Heart right ventricle (tissue), 16 donors: ENCODE data around the gene HOXB2. TPM values are rescaled to one million over a fixed set of nuclear protein-coding genes. Genes with fewer than 3 reads are reported as not detected.

Experiments
- ATAC-seq, 8 donors: fragments of 200-7000 bp; cut with Tn5 transposase; one replicate each; pipeline ENCODE4 v1.9.1; 2020; ENCODE audit warnings: mild to moderate bottlenecking in 8 of 8, moderate library complexity in 8 of 8, moderate number of reproducible peaks in 1 of 8
- DNase-seq, 2 donors: peaks; one replicate each; pipeline ENCODE4 v3.0.0-alpha.2; 2020
- H3K27ac ChIP-seq, 10 donors: fragments of 200-600 bp; sonication (generic) in 2 of 10; one replicate each; pipeline versions ENCODE4 v1.5.0 to v1.8.0; 2020 to 2022; ENCODE audit warnings: mild to moderate bottlenecking in 3 of 10
- H3K27me3 ChIP-seq, 7 donors: fragments of 200-600 bp; one replicate each; pipeline ENCODE4 v1.8.0; 2021 to 2022; ENCODE audit warnings: mild to moderate bottlenecking in 2 of 7
- H3K36me3 ChIP-seq, 9 donors: fragments of 200-600 bp; sonication (generic) in 1 of 9; one replicate each; pipeline versions ENCODE4 v1.5.0 to v1.8.0; 2020 to 2022; ENCODE audit warnings: mild to moderate bottlenecking in 2 of 9
- H3K4me1 ChIP-seq, 9 donors: fragments of 200-600 bp; sonication (generic) in 1 of 9; one replicate each; pipeline versions ENCODE4 v1.5.0 to v1.8.0; 2020 to 2022; ENCODE audit warnings: mild to moderate bottlenecking in 4 of 9
- H3K4me3 ChIP-seq, 10 donors: fragments of 200-600 bp; sonication (generic) in 2 of 10; one replicate each; pipeline versions ENCODE4 v1.5.0 to v1.8.0; 2020 to 2022; ENCODE audit warnings: mild to moderate bottlenecking in 7 of 10, moderate library complexity in 2 of 10
- H3K9me3 ChIP-seq, 11 donors: fragments of 200-600 bp in 10 of 11; sonication (generic) in 2 of 11; one replicate each; pipeline versions ENCODE4 v1.5.0 to v1.8.0; 2013 to 2022; ENCODE audit warnings: mild to moderate bottlenecking in 2 of 11, control low read depth in 1 of 11, moderate library complexity in 1 of 11
- CTCF ChIP-seq, 9 donors: fragments of 200-600 bp; sonication (generic) in 2 of 9; IDR thresholded peaks; one replicate each; pipeline versions ENCODE4 v1.5.0 to v1.8.0; 2021 to 2022; ENCODE audit warnings: antibody characterized with exemption in 9 of 9, mild to moderate bottlenecking in 5 of 9, moderate library complexity in 1 of 9
- WGBS, 2 donors: extraction: QIAGEN DNeasy Blood & Tissue Kit; methylation state at CpG; one replicate each; pipeline ENCODE4 v1.1.7; 2013; ENCODE audit warnings: inconsistent platforms in 1 of 2; 5-methylcytosine and 5-hydroxymethylcytosine counted together
- intact Hi-C, 10 donors: fragments of 100-400 bp; cut with DNase I; formaldehyde crosslinking; loops; one replicate each; pipeline versions ENCODE4 v1.11.1 to v1.14.2; 2022
- polyA plus RNA-seq, 2 donors: library from polyadenylated mRNA; stranded (reverse); fragments of 200-250 nt; gene quantifications; one replicate each; pipeline ENCODE4 v1.2.3, GENCODE V29; 2013
- total RNA-seq, 10 donors: library from RNA; stranded (reverse); fragmentation: NEBNext Ultra II Directional in 3 of 10; extraction: Animal tissue kit (Norgen Biotek cat#: 25700) in 3 of 10; gene quantifications; one replicate each; pipeline versions ENCODE4 v1.2.1 to v1.2.4, GENCODE V29; 2021 to 2023
- donor health status: Arrhythmogenic right ventricular cardiomyopathy.
- donor health status: ischemic (EF 13 %, LVEDD 7.1; RV severe dilation, severe dysfunction).
- donor health status: healthy with polysubstance abuse.
- donor health status: DM: no; HTN: yes; CAD: no.
- donor health status: DM: no; HTN: no; CAD: no.
- donor health status: ischemic (EF 25% LVEDD 6.9; RV normal size, moderate dysfunction).
- donor health status: ischemic (EF 25% LVEDD 5.7; RV mildly dilated, moderate dysfunction).
- donor health status: healthy.
- donor health status: DM: yes; HTN: yes; CAD: no.
- donor health status: Ischemic cardiomyopathy.
- donor health status: ischemic (EF 35%, LVEDD 5.7; RV mildly dilated, moderate dysfunction).
- donor health status: nonischemic (EF 11% LVEDD 7.7; RV severe dilation, severe dysfunction).
- donor health status: DM: yes; HTN: yes; CAD: no.
- donor health status: PGD.
- donor health status: ischemic (EF 29% LVEDD 5.4; RV normal size, mild dysfunction).
- donor health status: nonischemic (EF 23%, LVEDD 6.1; RV moderate dilation, normal function).

Gene HOXB2
- total and polyA plus RNA-seq, 12 donors = 0.47 to 7.9 (median 2.2) TPM

- H3K27ac ChIP-seq = no peak overlapping the region
- TF ChIP-seq CTCF (IDR thresholded peaks at IDR 0.05) = no peak
- H3K27me3 ChIP-seq = peaks cover 0 to 98% (median 90%) of the 10 kb centered on the region in 7 donors
- DNase-seq (no peak), ATAC-seq (no peak)
- H3K4me3 ChIP-seq = no peak overlapping the region
- peaks cover 0 to 26% (median 0%) of the 10 kb centered on the region in 9 donors for H3K4me1 ChIP-seq
- WGBS, 2 donors = 46 to 52% methylated on average over 5 of the region's 5 CpGs
- intact Hi-C loops = no loop called here
- H3K9me3 ChIP-seq = no peaks in the 10 kb centered on the region
- H3K36me3 ChIP-seq = peaks cover 0 to 4% (median 0%) of the 10 kb centered on the region in 9 donors
These were observed 11.3 kb upstream of the HOXB2 start for GRCh38 chr17:48556229-48556575.

- ATAC-seq = peak in 2 of 8 donors; percentile 13 to 47
- Histone ChIP-seq H3K9me3 (no peaks in the 10 kb centered on the region), H3K4me3 (peak overlapping the region in 9 of 10 donors; percentile 25 to 54 (median 43)), H3K27ac (peak overlapping the region in 6 of 10 donors; percentile 21 to 64 (median 50)), H3K4me1 (peaks cover 0 to 26% (median 0%) of the 10 kb centered on the region in 9 donors), H3K27me3 (peaks cover 0 to 100% (median 93%) of the 10 kb centered on the region in 7 donors), H3K36me3 (peaks cover 0 to 4% (median 0%) of the 10 kb centered on the region in 9 donors)
- no peak for DNase-seq
- 15 to 18% methylated on average over 33 to 36 of the region's 36 CpGs for WGBS, 2 donors
- no peak for TF ChIP-seq CTCF (IDR thresholded peaks at IDR 0.05)
- intact Hi-C loops = no loop called here
These were observed 10.6 kb upstream of the HOXB2 start for GRCh38 chr17:48555258-48556228.

- 24 to 31% methylated on average over 44 of the region's 44 CpGs for WGBS, 2 donors
- TF ChIP-seq CTCF (IDR thresholded peaks at IDR 0.05) = no peak
- no peak for DNase-seq
- Histone ChIP-seq H3K4me1 (peaks cover 0 to 26% (median 0%) of the 10 kb centered on the region in 9 donors), H3K27ac (peak overlapping the region in 8 of 10 donors; percentile 6 to 64 (median 42)), H3K27me3 (peaks cover 0 to 100% (median 97%) of the 10 kb centered on the region in 7 donors), H3K36me3 (peaks cover 0 to 4% (median 0%) of the 10 kb centered on the region in 9 donors), H3K9me3 (no peaks in the 10 kb centered on the region), H3K4me3 (peak overlapping the region in 9 of 10 donors; percentile 25 to 54 (median 41))
- intact Hi-C loops = no loop called here
- peak in 1 of 8 donors; percentile 22 for ATAC-seq
These were observed 9.7 kb upstream of the HOXB2 start for GRCh38 chr17:48554412-48555257.

GRCh38 chr17:48553826-48554225 is 8.9 kb upstream of the HOXB2 start:
- WGBS, 2 donors = 46 to 57% methylated on average over 1 of the region's 1 CpG
- H3K9me3 ChIP-seq = no peaks in the 10 kb centered on the region
- no peak overlapping the region for H3K27ac ChIP-seq
- H3K36me3 ChIP-seq = peaks cover 0 to 4% (median 0%) of the 10 kb centered on the region in 9 donors
- TF ChIP-seq CTCF (IDR thresholded peaks at IDR 0.05) = no peak
- H3K4me1 ChIP-seq = peaks cover 0 to 26% (median 0%) of the 10 kb centered on the region in 9 donors
- peak overlapping the region in 3 of 10 donors; percentile 41 to 54 (median 44) for H3K4me3 ChIP-seq
- DNase-seq (no peak), ATAC-seq (no peak)
- peaks cover 0 to 100% (median 97%) of the 10 kb centered on the region in 7 donors for H3K27me3 ChIP-seq
- intact Hi-C loops = no loop called here
